Transverse colon (tissue), 4 donors: ENCODE data around the gene GPR171.

Experiments
- CTCF ChIP-seq, 5 experiments: fragments of 200-600 bp in 3 of 5; fragments of 450-650 bp in 2 of 5; sonication (generic) in 3 of 5; IDR thresholded peaks; 1 replicate in 2 of 5; 2 replicates in 3 of 5; pipeline ENCODE4 v1.5.1; 2016 to 2017; ENCODE audit warnings: antibody characterized with exemption in 5 of 5, inconsistent platforms in 3 of 5, mild to moderate bottlenecking in 2 of 5, moderate library complexity in 1 of 5
- POLR2A ChIP-seq: fragments of 450-650 bp; IDR thresholded peaks from one replicate; pipeline ENCODE4 v1.6.1; 2016; ENCODE audit warnings: antibody characterized with exemption, mild to moderate bottlenecking, moderate library complexity
- POLR2AphosphoS5 ChIP-seq, 3 donors: sonication (generic); formaldehyde crosslinking; IDR thresholded peaks; one replicate each; pipeline ENCODE4 v1.6.1; 2016; ENCODE audit warnings: antibody characterized with exemption in 3 of 3

- no peak for TF ChIP-seq CTCF (IDR thresholded peaks at IDR 0.05)
- no peak for TF ChIP-seq POLR2A
- no peak for TF ChIP-seq POLR2AphosphoS5 (IDR thresholded peaks at IDR 0.05)
These were observed 11.4 kb upstream of the GPR171 start for GRCh38 chr3:151214459-151214858.
